NCI-H2029 treated with DMSO at 0.1 percent for 48 hours (cell line): ENCODE measurements around the gene NRN1L.
"Not testable (repeated sequence)": the region's sequence is repeated elsewhere in the genome, so short reads cannot be mapped to it uniquely, and the experiment has no call there.

ENCODE experiments used
- DNase-seq: peaks from one replicate; lab custom pipeline; 2025; lab: John Stamatoyannopoulos, UW

The NRN1L gene

DNA sequence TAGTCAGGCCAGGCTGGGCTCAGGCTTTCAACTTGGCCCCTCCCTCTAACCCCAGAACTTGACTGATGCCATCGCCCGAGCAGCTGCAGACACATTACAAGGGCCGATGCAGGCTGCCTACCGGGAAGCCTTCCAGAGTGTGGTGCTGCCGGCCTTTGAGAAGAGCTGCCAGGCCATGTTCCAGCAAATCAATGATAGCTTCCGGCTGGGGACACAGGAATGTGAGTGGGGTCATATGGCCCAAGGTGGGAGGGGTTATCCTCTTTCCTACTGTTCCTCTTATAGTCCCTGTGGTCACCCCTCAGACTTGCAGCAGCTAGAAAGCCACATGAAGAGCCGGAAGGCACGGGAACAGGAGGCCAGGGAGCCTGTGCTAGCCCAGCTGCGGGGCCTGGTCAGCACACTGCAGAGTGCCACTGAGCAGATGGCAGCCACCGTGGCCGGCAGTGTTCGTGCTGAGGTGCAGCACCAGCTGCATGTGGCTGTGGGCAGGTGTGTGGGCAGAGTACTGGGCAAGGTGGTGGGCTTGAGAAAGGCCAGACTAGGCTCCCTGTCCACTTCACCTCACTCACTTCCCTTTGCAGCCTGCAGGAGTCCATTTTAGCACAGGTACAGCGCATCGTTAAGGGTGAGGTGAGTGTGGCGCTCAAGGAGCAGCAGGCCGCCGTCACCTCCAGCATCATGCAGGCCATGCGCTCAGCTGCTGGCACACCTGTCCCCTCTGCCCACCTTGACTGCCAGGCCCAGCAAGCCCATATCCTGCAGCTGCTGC is 2.1 kb upstream of the NRN1L start:
- DNase-seq = no peak

- DNase-seq = no peak
Measured at GRCh38 chr16:67883146-67883871, 1.4 kb upstream of the NRN1L start.

- DNase-seq = peak; percentile 10
Measured at GRCh38 chr16:67883872-67884261, 818 bp upstream of the NRN1L start.

DNA sequence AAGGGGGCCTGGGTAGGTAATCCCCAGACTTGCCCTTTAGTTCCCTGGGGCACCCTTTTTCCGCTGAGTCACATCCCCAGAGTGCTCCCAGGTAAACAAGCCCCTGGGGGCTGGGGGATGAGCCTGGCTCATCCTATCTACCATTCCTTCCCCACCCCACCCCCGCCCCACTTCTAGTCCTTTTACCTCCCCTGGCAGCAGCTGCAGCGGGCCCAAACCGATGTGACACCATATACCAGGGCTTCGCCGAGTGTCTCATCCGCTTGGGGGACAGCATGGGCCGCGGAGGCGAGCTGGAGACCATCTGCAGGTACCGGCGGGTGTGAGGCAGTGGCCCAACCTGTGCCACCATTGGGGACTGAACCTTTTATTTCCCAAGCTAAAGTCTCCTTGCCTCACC is 860 bp downstream of the NRN1L start:
- DNase-seq = no peak

DNA sequence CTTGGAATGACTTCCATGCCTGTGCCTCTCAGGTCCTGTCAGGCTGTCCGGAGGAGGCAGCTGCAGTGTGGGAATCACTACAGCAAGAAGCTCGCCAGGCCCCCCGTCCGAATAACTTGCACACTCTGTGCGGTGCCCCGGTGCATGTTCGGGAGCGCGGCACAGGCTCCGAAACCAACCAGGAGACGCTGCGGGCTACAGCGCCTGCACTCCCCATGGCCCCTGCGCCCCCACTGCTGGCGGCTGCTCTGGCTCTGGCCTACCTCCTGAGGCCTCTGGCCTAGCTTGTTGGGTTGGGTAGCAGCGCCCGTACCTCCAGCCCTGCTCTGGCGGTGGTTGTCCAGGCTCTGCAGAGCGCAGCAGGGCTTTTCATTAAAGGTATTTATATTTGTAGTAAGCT is 1.3 kb downstream of the NRN1L start:
- no peak for DNase-seq

- DNase-seq = no peak
Measured at GRCh38 chr16:67886387-67886786, 1.7 kb downstream of the NRN1L start.

GRCh38 chr16:67888331-67888730 is 3.6 kb downstream of the NRN1L start:
- no peak for DNase-seq

- DNase-seq = no peak
Measured at GRCh38 chr16:67892375-67892774, 7.7 kb downstream of the NRN1L start.

GRCh38 chr16:67892899-67893742 is 8.4 kb downstream of the NRN1L start, which contains the start of gene PSKH1:
TSS of gene PSKH1 (plus strand) at chr16:67893254. CDS start at chr16:67908750, 15,496 bp downstream.
- peak; percentile 54 for DNase-seq

- DNase-seq = no peak
Measured at GRCh38 chr16:67893743-67894399, 9.2 kb downstream of the NRN1L start.

DNA sequence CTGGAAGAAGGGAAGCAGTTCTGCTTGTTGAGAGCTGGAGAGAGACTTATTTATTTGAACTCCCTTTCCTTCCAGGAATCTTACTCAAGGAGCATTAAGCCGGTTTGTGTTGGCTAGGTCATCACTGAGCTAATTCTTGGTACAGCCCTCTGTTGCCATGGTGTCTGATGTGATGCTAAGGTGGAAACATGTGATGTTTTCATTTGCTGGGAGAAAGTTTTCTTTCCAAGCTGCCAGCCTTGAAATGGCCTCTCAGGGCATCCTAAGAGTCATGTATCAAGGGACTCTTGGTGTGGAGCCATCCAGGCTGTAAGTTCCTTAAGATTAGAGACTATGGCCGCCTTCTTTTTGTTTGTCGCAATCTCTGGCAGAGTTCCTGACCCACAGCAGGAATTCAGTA is 12.5 kb downstream of the NRN1L start:
- no peak for DNase-seq

DNA sequence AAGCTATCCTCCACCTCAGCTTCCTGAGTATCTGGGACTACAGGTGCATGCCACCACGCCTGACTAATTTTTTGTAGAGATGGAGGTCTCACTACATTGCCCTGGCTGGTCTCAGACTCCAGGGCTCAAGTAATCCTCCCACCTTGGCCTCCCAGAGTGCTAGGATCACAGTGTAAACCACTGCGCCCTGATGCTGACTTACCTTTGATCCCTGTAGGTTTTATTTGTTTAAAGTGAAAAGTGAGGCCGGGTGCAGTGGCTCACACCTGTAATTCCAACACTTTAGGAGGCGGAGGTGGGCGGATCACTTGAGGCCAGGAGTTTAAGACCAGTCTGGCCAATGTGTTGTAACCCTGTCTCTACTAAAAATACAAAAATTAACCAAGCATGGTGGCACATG is 17.0 kb downstream of the NRN1L start:
- DNase-seq = no peak

- DNase-seq = no peak
Measured at GRCh38 chr16:67902831-67903230, 18.1 kb downstream of the NRN1L start.

- no peak for DNase-seq
Measured at GRCh38 chr16:67907397-67908180, 22.9 kb downstream of the NRN1L start.

- DNase-seq = no peak
Measured at GRCh38 chr16:67909056-67909742, 24.5 kb downstream of the NRN1L start.

DNA sequence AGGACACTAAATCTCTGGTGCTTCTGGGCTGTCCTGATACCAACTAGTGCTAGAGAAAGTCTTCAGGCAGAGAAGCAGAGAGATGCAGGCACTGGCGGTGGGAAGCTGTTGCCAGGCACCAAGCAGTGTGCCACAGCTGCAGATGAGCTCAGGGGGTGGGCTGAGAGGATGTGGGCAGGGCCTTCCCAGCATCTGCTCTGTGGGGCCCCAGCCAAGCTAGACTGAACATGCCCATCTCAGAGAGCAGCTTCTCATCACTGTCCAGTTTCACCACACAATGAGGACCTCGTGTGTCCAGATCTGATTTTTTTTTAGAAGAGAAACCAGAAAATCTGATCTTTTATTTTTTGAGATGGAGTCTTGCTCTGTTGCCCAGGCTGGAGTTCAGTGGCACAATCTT is 25.5 kb downstream of the NRN1L start:
- DNase-seq = no peak

DNA sequence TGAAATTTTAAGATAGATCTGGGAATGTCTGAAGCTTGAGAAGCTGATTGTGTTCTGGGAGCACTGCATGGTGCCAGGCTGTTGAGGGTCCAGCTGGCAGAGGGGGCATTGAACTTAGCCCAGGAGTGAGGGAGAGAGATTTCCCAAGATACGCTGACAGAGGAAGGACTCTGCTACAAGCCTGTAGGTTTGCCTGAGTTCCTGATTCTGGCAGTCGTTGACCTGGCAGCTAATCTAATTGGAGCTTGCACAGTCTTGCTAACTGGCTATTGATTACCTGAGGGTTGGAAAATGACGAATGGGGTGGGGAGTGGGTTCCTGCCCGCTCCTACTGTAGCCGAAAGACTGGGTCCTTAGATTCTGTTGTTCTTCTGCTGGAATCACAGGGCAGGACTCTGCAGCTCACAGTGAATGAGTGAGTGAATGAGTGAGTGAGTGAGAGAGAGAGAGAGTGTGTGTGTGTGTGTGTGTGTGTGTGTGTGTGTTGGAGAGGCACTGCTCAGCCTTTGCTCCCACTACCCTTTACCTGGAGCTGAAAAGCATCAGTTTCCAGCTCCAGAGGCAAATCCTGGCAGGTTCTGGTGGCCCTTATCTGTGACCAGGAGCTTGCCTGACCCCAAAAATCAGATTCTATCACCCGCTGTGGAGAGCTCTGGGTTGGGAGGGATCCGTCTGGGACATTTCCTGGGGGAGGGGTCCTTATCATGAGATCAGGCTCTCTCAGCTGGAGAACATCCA is 30.2 kb downstream of the NRN1L start:
- no peak for DNase-seq

DNA sequence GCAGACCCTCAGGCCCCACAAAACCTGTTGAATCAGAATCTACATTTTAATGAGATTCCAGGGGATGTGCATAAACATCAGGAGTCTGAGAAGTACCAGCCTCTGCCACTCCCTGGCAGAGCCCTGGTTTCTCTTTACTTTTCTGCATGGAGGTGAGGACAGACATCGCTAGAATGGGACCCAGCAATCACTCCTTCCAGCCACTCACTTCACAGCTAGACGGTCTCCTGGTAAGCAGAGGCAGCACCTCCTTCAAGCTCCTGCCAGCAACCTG is 30.7 kb downstream of the NRN1L start:
- not testable (repeated sequence) for DNase-seq

GRCh38 chr16:67915831-67916723 is 31.4 kb downstream of the NRN1L start:
- DNase-seq = peak; percentile 43
